ENCODE results near the gene MRPL52. TPM values are rescaled to one million over a fixed set of nuclear protein-coding genes. Genes with fewer than 3 reads are reported as not detected.

The MRPL52 gene
- total and polyA plus RNA-seq, 10 of the 15 experiments (the other 5 are each of a cell fraction or from before 2014, with no cell fraction given), result 51.7 to 541 (median 142) TPM

- in situ Hi-C loops (cut with MboI), result no loop called here
- ChIA-PET SMC1A (ENCODE audit: uncharacterized antibody, unreplicated experiment) (interaction anchor here (0.7 to 16.0 kb wide), 8 partner anchors 11 to 238 kb away, joined by 3 to 395 read pairs (median 6); partner anchors contain the start of gene MRPL52), CTCF (interaction anchor here (0.8 to 5.8 kb wide), 10 partner anchors 11 to 45 kb away, joined by 3 to 36 read pairs (median 12); no protein-coding TSS in a partner anchor), RAD21 (ENCODE audit: unreplicated experiment) (interaction anchor here (0.9 to 14.2 kb wide), 10 partner anchors 11 to 423 kb away, joined by 3 to 219 read pairs (median 4); partner anchors contain the start of gene OXA1L), POLR2A (interaction anchor here (0.6 to 17.5 kb wide), 4 partner anchors 11 to 239 kb away, joined by 3 to 245 read pairs (median 11); no protein-coding TSS in a partner anchor)
- intact Hi-C loops (cut with micrococcal nuclease; ENCODE audit: unreplicated experiment), result no loop called here
- H3K9ac ChIP-seq (ENCODE audit: control insufficient read depth, insufficient read depth, low read length), result no peak overlapping the region
- peak overlapping the region; percentile 13; the same call in 1 of the 2 replicates for H3K4me3 ChIP-seq
- TF ChIP-seq CBFB (IDR thresholded peaks at IDR 0.05; ENCODE audit: low read depth) (no peak), SIN3A (IDR thresholded peaks at IDR 0.05; ENCODE audit: low read depth, low read length) (no peak)
- H3K27ac ChIP-seq (ENCODE audit: control insufficient read depth, insufficient read depth), result peak overlapping the region; percentile 30
- peaks cover 0 to 2% of the 10 kb centered on the region in 2 experiments; a peak in 2 of 4 replicates for H3K36me3 ChIP-seq (ENCODE audit: control insufficient read depth in 2 of 2, insufficient read depth in 2 of 2, low read length in 1 of 2)
- 92% methylated on average over 5 of the region's 5 CpGs for WGBS (ENCODE audit: insufficient coverage, insufficient replicate concordance, low lambda C conversion rate, missing lambda C conversion rate)
- H2AFZ ChIP-seq (ENCODE audit: control insufficient read depth, low read depth, low read length), result no peak overlapping the region
- H3K79me2 ChIP-seq (ENCODE audit: control insufficient read depth, insufficient read depth, low read length), result peaks cover 44% of the 10 kb centered on the region
- no peak for DNase-seq (ENCODE audit: low read depth, low spot score)
- H3K4me1 ChIP-seq (ENCODE audit: control insufficient read depth, insufficient read depth, low read length), result peaks cover 43% of the 10 kb centered on the region
- no peak for ATAC-seq
- BruUV-seq (replicated peaks), result no TSS peak
- H3K27me3 ChIP-seq (replicated peaks in 1 of 2; ENCODE audit: control insufficient read depth in 2 of 2, insufficient read depth in 2 of 2, low read length in 1 of 2), result no peaks in the 10 kb centered on the region
- no peaks in the 10 kb centered on the region for H4K20me1 ChIP-seq (ENCODE audit: control insufficient read depth, insufficient read depth)
- no peak for FAIRE-seq
- H3K4me2 ChIP-seq (ENCODE audit: control insufficient read depth, insufficient read depth), result peak overlapping the region; percentile 32
- no peaks in the 10 kb centered on the region for H3K9me3 ChIP-seq (replicated peaks; ENCODE audit: control insufficient read depth, insufficient read depth, low read length)
Measured at GRCh38 chr14:22808388-22809209, 21.1 kb upstream of the MRPL52 start.

GRCh38 chr14:22811722-22812121, 18.0 kb upstream of the MRPL52 start:
- Histone ChIP-seq H3K4me3 (peak overlapping the region; percentile 78), H4K20me1 (ENCODE audit: control insufficient read depth, insufficient read depth) (no peaks in the 10 kb centered on the region), H3K4me2 (ENCODE audit: control insufficient read depth, insufficient read depth) (peak overlapping the region; percentile 78), H3K36me3 (ENCODE audit: control insufficient read depth in 2 of 2, insufficient read depth in 2 of 2, low read length in 1 of 2) (no peaks in the 10 kb centered on the region), H3K27me3 (replicated peaks in 1 of 2; ENCODE audit: control insufficient read depth in 2 of 2, insufficient read depth in 2 of 2, low read length in 1 of 2) (no peaks in the 10 kb centered on the region), H3K4me1 (ENCODE audit: control insufficient read depth, insufficient read depth, low read length) (peaks cover 29% of the 10 kb centered on the region), H2AFZ (ENCODE audit: control insufficient read depth, low read depth, low read length) (no peak overlapping the region; the same call in 1 of the 2 replicates), H3K79me2 (ENCODE audit: control insufficient read depth, insufficient read depth, low read length) (peaks cover 54% of the 10 kb centered on the region), H3K27ac (ENCODE audit: control insufficient read depth, insufficient read depth) (peak overlapping the region; percentile 71), H3K9me3 (replicated peaks; ENCODE audit: control insufficient read depth, insufficient read depth, low read length) (no peaks in the 10 kb centered on the region), H3K9ac (ENCODE audit: control insufficient read depth, insufficient read depth, low read length) (peak overlapping the region; percentile 62)
- intact Hi-C loops (cut with micrococcal nuclease; ENCODE audit: unreplicated experiment) (loop anchor here (1.0 to 2.0 kb wide), 2 partner anchors 11 to 21 kb away; no protein-coding TSS in a partner anchor), in situ Hi-C loops (cut with MboI) (no loop called here)
- ChIA-PET CTCF (interaction anchor here (1.0 to 15.1 kb wide), 11 partner anchors 9 to 357 kb away, joined by 3 to 324 read pairs (median 10); no protein-coding TSS in a partner anchor), RAD21 (ENCODE audit: unreplicated experiment) (interaction anchor here (0.8 to 14.2 kb wide), 15 partner anchors 8 to 248 kb away, joined by 3 to 219 read pairs (median 5); partner anchors contain the start of gene OXA1L), POLR2A (interaction anchor here (0.6 to 17.5 kb wide), 8 partner anchors 8 to 327 kb away, joined by 3 to 245 read pairs (median 6); no protein-coding TSS in a partner anchor), SMC1A (ENCODE audit: uncharacterized antibody, unreplicated experiment) (interaction anchor here (0.6 to 16.0 kb wide), 19 partner anchors 8 to 254 kb away, joined by 3 to 395 read pairs (median 4); partner anchors contain the start of genes LRP10, MRPL52 and OXA1L)
- DNase-seq (ENCODE audit: low read depth, low spot score) (no peak), ATAC-seq (peak; percentile 22), FAIRE-seq (no peak)
- BruUV-seq (replicated peaks), result no TSS peak
- TF ChIP-seq BACH1 (IDR thresholded peaks at IDR 0.05; ENCODE audit: borderline replicate concordance) (no peak), NR2C1 (IDR thresholded peaks at IDR 0.05) (no peak), ZNF622 (IDR thresholded peaks at IDR 0.05) (no peak), NFYA (IDR thresholded peaks at IDR 0.05; ENCODE audit: borderline replicate concordance, low read depth, low read length) (no peak)
- WGBS (ENCODE audit: insufficient coverage, insufficient replicate concordance, low lambda C conversion rate, missing lambda C conversion rate), result 0% methylated on average over 1 of the region's 2 CpGs
